Measurements from ENCODE around the gene HES1.

HES1 gene

GRCh38 chr3:194091141-194091540 lies 44.8 kb upstream of the HES1 start:
- TF ChIP-seq CTCF (IDR thresholded peaks at IDR 0.05), result no peak

- TF ChIP-seq CTCF (IDR thresholded peaks at IDR 0.05), result no peak
Measured at GRCh38 chr3:194092881-194093301, 43.1 kb upstream of the HES1 start.

- no peak for TF ChIP-seq CTCF (IDR thresholded peaks at IDR 0.05)
Measured at GRCh38 chr3:194093842-194094241, 42.1 kb upstream of the HES1 start.

- TF ChIP-seq CTCF (IDR thresholded peaks at IDR 0.05), result no peak
Measured at GRCh38 chr3:194095464-194095863, 40.5 kb upstream of the HES1 start.

- no peak for TF ChIP-seq CTCF (IDR thresholded peaks at IDR 0.05)
Measured at GRCh38 chr3:194095902-194096301, 40.0 kb upstream of the HES1 start.

GRCh38 chr3:194097141-194097882 lies 38.6 kb upstream of the HES1 start:
- TF ChIP-seq CTCF (IDR thresholded peaks at IDR 0.05), result no peak

- TF ChIP-seq CTCF (IDR thresholded peaks at IDR 0.05), result no peak
Measured at GRCh38 chr3:194098081-194098842, 37.7 kb upstream of the HES1 start.
